ENCODE measurements around the gene TBC1D8B.
"Not testable (repeated sequence)": the region's sequence is repeated elsewhere in the genome, so short reads cannot be mapped to it uniquely, and the experiment has no call there.

TBC1D8B gene

DNA sequence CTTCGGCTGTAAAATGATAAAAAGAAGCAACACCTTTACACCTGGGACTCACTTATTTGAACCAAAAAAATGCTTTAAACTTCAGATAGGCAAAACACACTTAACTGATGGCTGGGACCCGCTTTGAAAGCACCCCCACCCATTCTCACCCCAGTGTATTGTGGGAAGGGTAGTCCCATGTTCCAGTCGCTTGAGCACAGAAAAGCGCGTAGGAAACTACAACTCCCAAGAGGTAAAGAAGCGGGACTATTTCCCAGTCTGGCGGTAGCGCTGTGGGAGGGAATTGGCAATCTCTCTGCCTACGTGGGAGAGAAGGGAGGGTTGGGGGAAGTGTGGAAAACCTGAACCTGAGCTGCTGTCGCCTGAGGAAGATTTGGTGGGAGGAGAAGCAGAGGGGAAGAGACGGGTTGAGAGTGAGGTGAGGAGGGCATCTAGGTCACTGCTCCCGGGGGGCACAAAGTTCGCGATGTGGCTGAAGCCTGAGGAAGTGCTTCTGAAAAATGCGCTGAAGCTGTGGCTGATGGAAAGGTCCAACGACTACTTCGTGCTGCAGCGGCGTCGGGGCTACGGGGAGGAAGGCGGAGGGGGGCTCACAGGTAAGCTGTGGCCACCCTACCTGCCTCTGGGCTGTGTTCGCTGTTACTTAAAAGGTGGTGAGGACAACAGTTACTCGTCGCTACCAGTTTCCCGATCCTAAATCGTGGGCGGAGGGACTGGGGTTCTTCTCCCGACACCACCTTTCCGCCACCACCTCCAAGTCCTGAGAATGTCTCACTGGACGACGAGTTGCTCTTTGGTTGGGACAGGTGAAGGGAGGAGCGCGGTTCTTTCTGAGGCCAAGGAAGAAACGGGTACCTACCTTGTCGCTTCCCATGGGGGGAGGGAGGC is at the start of gene TBC1D8B:
Gene TBC1D8B, plus strand, starts transcription at position 286 of the 888 bp plus-strand sequence. Its CDS starts 181 bp downstream, at position 467.
- peak; percentile 56 for DNase-seq

DNA sequence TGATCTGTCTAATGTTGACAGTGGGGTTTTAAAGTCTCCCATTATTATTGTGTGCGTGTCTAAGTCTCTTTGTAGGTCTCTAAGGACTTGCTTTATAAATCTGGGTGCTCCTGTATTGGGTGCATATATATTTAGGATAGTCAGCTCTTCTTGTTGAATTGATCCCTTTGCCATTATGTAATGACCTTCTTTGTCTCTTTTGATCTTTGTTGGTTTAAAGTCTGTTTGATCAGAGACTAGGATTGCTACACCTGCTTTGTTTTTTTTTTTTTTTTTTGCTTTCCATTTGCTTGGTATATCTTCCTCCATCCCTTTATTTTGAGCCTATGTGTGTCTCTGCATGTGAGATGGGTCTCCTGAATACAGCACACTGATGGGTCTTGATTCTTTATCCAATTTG is 33.2 kb upstream of the TBC1D8B start:
- DNase-seq = not testable (repeated sequence)

DNA sequence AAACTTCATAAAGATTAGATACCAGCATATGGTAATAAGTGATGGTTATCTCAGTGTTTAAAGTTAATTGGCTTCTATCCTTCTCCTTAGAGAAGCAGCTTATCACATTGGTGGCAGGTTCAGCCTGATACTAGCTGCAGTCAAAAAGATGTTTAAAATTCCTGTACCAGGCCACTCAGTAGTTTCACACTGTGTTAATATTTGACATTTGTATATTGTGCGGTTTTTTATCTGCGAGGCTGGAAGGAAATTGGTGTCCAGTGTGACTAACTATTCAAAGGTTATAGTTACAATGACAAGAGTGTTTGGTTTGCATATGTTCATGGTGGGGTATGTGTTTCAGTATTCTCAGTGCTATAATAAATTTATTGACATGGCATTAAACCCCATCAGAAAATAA is 27.5 kb upstream of the TBC1D8B start:
- no peak for DNase-seq

DNA sequence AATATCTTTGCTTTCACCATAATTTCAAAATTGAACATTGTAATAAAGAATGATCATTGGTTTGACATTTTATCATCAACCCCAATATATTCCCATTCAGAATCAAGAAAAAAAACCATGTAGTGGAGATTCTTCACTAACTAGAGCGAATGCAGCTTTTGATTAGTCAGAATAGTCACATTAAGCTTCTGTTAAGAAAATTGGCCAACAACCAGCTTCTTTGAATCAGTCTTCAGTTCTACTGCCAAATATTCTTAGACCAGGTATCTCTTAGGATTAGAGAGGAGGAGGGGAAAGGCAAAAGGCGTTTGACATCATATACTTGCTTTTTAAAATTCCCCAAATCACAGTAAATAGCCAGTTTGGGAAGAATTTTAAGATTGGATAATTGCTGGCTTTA is 22.2 kb upstream of the TBC1D8B start:
- DNase-seq = no peak

DNA sequence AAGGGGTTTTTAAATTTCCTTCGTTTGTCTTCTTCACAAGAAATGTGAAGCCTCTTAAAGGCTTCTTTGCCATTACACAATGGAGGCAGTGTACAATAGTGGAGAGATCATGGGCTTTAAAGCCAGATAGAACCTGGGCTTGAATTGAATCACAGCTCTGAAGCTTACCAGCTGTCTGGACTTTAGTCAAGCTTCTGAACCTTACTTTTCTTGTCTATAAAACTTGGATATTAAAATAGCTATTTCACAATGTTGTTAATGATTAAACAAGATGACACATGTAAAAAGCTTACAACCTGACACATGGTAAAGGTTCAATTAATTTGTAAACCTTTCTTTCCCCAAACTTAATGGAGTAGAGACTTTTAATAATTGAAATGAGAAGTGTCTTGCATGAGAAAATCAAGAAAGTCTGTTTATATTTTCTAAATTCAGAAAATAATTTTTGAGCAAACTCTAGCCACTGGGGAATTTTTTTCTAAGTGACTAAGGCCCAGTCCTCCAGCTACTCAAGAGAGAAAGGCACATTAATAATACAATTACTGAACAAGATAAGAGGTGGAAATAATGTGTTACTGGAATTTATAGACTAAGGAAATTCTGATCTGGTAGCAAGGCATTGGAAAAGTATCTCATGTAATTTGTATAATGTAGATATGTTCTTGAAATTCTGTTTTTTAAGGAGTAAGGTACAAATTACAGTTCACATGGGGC is 21.7 kb upstream of the TBC1D8B start:
- no peak for DNase-seq

DNA sequence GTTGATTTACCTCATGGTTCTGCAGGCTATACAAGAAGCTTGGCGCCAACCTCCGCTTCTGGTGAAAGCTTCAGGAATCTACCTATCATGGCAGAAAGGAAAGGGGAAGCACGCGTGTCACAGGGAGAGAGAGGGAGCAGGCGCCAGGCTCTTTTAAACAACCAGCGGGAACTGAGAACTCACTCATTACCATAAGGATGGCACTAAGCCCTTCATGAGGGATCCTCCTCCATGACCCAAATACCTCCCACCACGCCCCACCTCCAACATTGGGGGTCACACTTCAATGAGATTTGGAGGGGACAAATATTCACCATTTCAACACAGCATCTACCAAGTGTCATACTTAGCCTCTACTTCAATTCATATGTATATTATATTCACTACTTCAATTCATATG is 18.8 kb upstream of the TBC1D8B start:
- DNase-seq = no peak

DNA sequence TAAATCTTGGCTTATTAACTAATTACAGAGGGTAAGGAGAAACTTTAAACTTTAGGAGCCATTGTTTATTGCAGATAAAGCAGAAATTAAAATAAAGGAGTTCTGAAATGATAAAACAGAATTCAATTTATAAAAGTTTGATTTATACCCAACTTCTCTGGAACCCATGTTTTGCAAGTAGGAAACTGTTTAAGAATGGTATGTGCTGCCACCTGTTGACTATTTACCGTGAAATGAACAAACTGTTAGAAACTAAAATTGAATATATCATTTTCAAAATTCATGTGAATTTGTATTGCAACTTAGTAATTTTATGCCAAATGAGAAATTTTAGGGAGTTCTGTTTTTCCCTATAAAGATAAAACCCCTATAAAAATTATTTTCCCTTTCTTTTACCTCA is 11.0 kb upstream of the TBC1D8B start:
- DNase-seq = no peak

DNA sequence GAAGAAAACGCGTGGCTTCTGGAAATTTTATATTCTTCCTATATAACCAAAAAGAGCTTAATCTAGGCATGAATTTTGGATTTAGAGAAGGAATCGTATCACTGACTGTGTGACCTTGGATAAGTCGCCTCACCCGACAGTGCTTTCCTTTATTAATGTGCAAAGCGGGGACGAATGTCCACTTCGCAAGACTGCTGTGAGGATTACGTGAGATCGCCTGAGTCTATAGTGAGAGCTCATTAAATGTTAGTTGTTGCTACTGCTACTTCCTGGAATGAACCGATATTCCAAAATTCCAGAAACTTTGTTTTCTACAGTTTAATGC is 448 bp upstream of the TBC1D8B start:
- DNase-seq = peak; percentile 0

DNA sequence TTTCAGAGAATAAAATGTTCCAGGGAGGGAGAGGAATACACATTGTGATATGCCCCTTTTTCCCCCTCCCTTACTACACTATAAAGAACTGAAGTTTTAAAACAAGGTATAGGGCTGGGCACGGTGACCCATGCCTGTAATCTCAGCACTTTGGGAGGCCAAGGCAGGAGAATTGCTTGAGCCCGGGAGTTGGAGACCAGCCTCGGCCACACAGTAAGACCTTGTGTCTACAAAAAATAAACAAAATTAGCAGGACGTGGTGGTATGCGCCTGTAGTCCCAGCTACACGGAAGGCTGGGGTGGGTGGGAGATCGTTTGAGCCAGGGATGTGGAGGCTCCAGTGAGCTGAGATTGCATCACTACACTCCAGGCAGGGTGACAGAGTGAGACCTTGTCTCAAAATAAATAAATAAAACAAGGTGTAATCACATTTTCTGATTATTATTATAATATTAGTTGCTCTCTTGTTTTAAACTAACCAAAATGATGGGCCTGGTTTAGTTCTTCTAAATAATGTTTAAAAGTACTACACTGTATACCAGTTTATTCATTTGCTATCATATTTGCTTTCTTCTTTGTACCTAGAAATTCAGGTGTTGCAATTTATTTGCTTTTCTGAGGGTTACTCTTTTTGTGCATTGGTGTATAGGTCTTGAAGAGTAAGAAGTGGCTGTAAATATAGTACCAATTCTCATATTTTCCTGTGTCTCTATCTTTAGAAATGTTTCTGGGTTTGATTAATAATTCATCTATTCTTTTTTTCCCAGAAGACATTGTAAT is 8.8 kb downstream of the TBC1D8B start:
- DNase-seq = no peak

DNA sequence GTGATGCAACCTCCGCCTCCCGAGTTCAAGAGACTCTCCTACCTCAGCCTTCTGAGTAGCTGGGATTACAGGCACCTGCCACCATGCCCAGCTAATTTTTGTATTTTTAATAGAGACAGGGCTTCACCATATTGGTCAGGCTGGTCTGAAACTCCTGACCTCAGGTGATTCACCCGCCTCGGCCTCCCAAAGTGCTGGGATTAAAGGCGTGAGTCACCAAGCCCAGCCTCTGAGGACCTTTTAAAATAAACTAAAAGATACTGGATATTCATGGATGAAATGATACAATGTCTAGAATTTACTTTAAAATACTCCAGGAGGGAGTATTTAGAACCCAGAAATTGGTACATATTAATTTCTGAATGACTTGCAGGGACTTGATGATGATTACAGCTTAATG is 10.5 kb downstream of the TBC1D8B start:
- DNase-seq = not testable (repeated sequence)

DNA sequence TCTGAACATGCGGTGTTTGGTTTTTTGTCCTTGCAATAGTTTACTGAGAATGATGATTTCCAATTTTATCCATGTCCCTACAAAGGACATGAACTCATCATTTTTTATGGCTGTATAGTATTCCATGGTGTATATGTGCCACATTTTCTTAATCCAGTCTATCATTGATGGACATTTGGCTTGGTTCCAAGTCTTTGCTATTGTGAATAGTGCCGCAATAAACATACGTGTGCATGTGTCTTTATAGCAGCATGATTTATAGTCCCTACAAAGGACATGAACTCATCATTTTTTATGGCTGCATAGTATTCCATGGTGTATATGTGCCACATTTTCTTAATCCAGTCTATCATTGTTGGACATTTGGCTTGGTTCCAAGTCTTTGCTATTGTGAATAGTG is 11.6 kb downstream of the TBC1D8B start:
- not testable (repeated sequence) for DNase-seq

DNA sequence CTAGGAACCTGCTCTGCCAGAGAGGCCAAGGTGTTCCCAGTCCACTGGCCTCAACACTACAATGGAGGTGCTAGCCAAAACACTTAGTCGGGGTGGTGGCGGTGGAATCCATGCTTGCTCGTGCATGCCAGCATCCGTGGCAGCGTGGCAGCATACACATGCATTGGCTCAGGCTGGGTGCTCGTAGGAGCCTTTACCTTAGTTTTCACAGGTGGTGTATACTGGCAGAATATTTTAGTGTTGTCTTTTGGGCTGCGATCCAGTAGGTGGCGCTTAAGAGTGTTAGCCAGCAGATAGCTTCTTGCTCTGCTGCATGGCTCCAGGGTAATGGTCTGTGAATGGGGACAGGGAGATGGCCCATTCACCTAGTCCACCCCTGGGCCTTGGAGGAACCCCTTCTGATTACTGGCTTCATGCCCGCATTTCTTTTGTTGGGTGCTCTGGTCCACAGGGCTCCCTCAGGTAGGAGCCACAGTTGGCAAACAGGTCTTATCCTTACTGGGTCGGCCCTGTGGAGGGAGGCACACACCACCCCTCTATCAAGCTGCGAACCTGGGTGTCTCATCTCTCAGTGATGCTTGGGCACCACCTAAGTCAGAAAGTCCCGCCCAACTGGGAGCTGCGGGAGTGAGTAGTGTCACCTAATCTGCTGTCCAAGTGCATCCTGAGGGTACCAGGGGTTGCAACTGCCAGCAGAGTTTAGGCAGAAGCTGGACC is 60.7 kb downstream of the TBC1D8B start:
- DNase-seq = no peak

DNA sequence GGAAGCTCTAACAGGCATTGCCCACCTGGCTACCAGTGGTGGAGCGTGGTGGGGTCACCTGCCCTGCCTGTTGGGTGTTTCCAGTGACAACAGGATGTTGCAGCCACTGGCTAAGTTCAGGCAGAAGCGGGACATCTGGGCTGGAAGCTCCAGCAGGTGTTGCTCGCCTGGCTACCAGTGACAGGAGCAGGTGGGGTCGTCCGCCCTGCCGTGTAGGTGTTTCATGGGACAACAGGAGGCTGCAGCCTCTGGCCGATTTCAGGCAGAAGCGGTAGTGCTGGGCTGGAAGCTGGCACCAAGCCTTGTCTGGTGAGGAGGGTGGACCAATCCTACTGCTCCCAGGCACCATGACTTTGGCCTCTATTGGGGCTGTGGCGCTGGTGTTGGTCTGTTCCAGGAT is 61.2 kb downstream of the TBC1D8B start:
- DNase-seq = no peak

DNA sequence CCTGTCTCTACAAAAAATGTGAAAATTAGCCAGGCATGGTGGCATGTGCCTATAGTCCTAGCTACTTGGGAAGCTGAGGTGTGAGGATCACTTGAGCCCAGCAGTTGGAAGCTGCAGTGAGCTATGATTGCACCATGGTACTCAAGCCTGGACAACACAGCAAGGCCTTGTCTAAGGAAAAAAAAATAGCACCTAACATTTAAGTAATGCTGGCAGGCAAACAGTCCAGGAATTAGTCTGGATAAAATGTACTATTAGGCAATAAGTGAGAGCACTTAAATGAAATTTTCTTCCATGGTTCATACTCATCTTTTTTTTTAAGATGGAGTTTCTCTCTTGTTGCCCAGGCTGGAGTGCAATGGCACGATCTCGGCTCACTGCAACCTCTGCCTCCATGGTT is 70.3 kb downstream of the TBC1D8B start:
- not testable (repeated sequence) for DNase-seq

DNA sequence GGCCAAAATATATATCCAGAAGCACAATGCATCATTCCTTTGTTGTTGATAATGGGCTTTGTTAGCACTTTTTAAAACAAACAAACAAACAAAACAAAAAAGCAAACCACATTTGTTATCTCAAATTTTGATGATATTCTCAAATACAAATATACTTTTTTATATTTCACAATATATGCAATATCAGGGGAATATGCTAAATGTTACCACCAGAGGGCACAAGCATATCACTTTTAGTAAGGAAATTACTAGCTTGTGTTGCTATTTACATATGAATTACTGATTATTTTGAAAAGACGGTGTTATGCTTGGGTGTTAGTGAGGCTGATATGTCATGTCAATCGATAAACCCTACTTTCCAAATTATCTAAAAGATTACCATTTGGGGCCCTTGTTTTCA is 71.6 kb downstream of the TBC1D8B start:
- DNase-seq = no peak

DNA sequence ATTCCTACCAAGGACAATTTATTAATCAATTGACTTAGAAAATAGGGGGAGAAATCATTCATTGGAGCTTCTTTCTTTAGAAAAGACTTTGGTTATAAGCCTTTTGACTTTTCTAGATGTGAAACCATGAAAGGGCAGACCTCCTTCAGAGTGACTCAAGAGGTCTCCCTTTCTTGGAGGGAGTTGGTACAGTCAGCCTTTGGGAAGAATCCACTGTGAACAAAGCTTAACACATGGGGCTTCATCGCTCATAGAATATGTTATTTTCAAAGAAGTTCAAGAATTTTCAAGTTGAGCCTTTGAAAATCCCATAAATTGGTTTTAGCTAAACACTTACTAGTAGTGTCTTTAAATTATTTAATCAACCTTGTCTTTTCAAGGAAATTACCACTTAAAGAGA is 72.7 kb downstream of the TBC1D8B start:
- no peak for DNase-seq

DNA sequence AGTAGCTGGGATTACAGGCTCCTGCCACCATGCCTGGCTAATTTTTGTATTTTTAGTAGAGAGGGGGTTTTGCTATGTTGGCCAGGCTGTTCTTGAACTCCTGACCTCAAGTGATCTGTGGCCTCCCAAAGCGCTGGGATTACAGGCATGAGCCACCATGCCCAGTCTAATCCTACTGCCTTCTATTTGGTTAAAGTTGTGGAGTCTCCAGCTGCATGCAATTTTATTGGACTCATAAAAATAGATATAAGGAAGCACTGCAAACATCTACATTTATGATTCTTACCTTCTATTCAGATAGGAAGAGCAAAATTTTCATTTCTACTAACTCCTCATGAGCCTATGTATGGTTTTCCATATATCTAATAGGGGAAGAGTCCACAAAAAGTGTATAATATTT is 87.0 kb downstream of the TBC1D8B start:
- no peak for DNase-seq

DNA sequence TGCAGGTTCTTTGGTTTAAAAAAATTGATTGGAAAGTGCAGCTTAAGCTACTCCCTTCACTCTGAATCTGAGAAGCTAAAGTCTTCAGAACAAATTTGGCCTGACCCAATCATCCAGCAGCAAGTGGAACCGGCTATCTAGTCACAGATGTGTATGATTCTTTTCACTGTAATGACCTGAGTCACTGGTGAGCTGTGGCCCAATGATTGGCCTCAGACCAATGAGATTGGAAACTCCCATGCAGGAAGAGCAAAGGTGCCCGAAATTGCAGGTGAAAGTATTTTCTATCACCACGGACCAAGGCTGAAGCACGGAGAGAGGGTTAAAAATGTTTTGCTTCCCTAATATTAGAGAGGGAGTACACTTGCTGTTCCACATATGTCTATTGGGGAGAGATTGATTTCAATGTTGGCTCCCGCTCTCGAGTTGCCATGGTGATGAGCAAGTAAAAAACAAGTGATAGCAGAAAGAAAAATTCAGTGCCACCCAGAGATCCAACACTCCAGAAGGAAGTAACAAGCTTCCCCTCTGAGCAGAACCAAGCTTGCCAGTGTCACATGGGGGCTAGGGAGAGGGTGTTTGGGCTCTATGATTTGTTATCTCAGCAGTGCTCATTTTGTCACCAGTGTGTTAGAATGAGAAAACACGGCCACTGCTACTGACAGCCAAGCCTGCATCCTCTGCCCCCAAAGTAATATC is 89.4 kb downstream of the TBC1D8B start:
- no peak for DNase-seq

DNA sequence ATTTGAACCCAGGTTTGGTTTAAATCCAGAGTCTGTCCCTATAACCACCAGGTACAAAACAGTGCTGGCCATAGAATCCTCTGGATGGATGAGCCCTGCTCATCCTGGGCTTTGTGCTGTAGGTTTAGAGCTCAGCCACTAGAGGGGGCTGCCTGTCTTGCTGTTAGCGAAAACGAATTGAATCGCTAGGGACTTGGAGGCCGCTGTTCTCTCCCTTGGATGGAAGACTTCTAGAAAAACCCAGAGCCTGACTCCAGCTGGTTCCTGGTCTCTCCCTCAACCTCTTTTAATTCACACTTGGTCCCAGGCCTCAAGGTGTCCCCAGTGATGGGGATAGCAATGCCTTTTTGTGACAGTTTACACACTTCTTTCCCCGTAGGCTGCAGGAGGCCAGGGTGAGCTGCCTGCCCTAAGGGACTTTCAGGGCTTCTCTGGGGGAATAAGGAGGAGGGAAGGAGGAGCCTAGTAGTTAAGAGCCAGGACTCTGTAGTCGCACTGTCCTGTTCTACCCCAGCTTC is 92.0 kb downstream of the TBC1D8B start:
- peak; percentile 24 for DNase-seq

DNA sequence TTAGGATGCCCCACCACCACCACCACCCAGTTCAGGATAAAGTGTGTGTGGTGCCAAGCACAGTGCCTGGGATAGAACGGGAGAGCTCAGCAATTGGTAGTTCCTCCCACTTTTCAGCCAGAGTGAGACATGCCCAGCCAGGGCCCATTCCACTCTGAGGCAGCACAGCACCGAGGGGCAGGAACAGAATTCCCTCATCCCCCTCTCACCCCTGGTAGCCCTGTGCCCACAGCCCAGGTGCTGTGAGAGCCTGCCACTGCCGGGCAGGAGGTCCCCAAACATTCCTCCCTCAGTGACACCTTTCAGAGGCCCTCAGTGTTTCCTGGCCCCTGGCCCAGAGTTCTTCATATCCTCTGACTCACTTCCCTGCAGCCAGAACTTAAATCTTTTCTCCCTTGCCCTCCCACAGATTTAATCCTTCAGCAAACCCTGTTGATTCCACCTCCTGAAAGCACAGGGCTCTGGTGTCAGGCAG is 92.5 kb downstream of the TBC1D8B start:
- no peak for DNase-seq

DNA sequence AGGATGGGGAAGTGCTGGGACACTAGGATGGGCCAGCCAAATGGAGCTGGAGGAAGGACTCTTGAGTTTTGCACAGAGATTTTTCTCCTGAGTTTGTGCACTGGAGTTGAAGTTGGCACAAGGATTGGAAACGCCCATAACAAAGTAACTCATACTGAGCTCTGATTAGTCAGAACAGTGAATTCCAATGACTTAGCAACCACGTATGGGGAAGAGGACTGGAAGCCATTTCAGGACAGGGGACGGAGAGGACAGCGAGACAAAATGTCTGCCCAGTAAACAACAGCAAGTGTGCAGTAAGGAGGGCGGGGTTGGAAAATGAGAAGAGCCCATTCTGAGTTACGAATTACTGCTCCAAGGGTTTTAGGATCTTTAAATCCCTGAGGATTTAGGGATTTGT is 94.8 kb downstream of the TBC1D8B start:
- no peak for DNase-seq

DNA sequence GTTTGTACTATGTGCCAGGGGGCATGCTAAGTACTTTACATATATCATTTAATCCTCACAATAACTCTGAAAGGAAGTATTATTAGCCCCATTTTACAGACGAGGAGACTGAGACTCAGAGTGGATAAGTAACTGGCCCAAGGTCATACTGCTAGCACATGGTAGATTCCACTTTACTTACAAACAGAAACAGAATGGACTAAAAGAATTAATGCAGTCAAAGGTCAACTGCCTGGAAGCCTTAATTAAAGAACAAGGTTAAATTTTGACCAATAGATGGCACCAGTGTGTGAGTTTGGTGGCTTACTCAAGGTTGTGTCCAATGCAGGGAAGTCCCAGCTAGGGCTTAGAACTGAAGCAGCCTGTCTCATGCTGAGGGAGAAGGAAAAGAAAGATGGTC is 96.0 kb downstream of the TBC1D8B start:
- no peak for DNase-seq
